GM21381 (cell line): Measurements from ENCODE around the gene KCNJ9.
A peak's percentile ranks its signal among the peaks of the same experiment; 100 is the strongest.

Experiments
- ATAC-seq: cut with Tn5 transposase; IDR thresholded peaks from one replicate; pipeline ENCODE4 v1.9.1; 2021; ENCODE audit warnings: mild to moderate bottlenecking, moderate library complexity; ENCODE audit not compliant: unreplicated experiment

Gene KCNJ9

GRCh38 chr1:160064746-160065145, 16.6 kb upstream of the KCNJ9 start:
- ATAC-seq: no peak

DNA sequence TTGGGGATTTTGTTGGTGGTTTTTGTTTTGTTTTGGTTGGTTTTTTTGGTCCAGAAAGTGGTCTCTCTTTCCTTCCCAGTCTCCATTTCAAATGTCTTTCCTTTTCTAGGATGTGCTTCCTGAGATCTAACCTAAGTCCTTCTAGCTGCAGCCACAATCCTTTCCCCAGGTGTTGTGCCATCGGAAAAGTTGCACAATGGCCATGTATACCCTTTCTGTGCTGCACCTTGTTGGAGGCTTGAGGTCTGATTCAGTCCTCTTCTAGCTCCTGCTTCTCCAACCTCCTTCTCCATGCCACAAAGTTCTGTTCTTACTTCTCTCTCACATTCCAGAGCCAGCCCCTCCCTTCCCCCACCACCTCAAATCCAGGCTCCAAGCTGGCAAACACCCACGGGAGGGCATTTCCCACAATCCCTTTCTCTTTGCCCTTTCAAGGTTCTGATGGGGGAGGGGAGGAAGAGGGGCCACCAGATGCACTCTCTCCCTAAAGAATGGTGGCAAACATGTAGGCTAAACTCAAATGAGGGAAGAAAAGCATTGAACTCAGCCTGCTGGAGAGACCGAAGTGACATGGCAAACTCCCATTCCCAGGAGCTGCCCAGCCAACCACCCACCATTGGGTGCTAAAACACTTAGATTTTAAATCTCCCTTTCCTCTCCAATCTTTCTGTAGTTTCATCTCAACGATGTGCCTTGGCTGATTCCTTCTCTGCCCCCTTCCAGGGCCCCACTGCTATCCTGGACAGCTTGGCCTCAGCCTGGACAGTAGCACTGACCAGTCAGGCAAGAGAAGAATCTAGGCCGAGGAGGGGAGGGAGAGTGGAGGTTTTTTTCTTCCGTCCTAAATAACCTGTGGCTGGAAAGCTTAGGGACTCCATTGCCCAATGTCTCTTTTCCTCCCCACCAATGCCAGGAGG, 14.3 kb upstream of the KCNJ9 start:
- no peak for ATAC-seq

- no peak for ATAC-seq
Observed at GRCh38 chr1:160068225-160068624, 13.1 kb upstream of the KCNJ9 start.

DNA sequence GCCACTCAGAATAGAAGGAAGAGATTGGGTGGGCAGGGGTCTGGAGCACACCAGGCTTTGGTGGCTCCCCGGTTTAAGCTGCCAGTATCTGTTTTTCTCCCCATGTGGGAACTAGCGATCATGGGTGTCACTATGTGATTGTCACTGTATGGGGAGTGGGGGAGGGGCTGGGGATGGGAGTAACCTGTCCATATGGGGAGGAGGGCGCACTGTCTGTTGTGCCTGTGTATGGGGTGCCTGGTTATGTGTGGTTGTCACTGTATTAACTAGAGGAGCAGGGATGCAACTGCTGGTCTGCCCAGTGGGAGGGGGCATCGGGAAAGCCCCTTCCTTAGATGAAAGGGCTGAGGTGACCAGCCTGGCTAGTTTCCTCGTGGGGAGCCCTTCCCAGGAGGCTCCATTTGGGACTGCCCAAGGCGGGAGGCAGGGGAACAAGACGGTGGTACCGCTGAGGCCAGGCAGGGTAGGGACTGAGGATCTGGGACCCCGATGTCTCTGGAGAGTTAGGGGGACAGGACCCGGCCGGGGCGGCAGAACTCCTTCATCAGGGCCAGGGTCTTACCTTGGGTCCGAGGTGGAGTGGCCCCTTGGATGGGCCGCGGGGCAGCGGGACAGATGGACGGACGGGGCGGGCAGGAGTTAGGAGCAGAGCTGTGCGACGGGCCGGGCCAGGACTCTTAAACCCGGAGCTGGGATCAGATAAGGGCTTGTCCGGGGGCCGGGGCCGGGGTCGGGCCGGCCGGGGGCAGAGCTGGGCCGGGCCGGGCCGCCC, 11.7 kb upstream of the KCNJ9 start, which contains the start of gene KCNJ10:
KCNJ10 (minus strand) TSS at position 701 of the 772 bp plus-strand sequence. CDS start 27,628 bp downstream, outside the sequence.
- ATAC-seq: no peak

- no peak for ATAC-seq
Observed at GRCh38 chr1:160070243-160071163, 10.8 kb upstream of the KCNJ9 start.

DNA sequence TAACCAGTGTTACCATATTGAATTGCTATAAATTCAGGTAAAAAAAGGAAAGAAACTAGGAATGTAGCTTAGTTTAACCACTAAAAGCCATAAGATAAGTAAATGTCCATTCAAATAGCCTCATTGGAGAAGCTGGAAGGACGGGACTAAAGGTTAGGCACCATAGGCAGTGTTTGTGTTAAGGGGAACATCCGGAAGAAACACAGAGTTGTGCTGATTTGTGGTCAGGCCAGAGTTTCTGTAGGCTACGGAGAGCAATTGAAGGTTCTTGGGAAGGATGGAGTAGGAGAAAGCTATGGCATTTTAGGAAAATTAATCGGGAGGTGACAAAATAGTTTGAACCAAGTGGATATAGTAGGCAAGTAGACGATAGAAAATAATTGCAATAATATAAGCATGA, 10.0 kb upstream of the KCNJ9 start:
- no peak for ATAC-seq

DNA sequence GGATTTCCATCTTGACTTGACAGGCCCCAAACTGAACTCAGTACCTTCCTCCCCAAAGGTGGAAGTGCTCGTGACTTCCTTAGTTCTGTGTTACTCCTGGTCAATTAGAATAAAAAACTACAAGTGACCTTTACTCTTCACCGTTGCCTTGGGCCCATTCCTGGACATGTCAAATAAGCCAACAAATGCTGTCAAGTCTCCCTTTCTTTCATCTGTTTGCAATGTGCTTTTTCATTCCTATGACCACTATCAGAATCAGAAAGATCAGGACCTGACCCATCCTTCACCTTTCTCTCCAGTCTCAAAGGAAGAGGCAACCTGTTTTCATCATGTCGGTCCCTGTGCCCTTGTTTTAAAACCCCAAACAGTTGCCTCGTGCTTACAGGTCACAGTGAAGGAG, 6.5 kb upstream of the KCNJ9 start:
- no peak for ATAC-seq

DNA sequence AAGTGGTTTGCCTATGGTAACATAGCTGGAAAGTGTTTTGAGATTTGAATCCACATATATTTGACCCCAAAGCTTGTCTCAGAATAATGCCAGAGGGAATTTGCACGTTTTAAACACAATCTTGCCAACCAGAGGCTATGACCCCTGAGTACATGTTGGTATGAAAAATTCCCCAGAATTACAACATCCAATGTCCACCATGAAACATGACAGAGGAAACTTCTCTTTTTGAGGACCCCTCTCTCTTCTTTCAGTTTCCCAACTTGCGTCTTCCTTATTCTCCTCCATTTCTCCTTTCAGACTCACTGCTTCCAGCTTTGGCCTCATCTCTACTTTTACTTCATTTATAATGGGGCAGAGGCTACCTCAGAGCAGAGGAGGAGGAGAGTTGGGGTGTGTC, 5.5 kb upstream of the KCNJ9 start:
- ATAC-seq: no peak

GRCh38 chr1:160076295-160076694, 5.0 kb upstream of the KCNJ9 start:
- ATAC-seq: no peak

- ATAC-seq: no peak
Observed at GRCh38 chr1:160077486-160077885, 3.9 kb upstream of the KCNJ9 start.

DNA sequence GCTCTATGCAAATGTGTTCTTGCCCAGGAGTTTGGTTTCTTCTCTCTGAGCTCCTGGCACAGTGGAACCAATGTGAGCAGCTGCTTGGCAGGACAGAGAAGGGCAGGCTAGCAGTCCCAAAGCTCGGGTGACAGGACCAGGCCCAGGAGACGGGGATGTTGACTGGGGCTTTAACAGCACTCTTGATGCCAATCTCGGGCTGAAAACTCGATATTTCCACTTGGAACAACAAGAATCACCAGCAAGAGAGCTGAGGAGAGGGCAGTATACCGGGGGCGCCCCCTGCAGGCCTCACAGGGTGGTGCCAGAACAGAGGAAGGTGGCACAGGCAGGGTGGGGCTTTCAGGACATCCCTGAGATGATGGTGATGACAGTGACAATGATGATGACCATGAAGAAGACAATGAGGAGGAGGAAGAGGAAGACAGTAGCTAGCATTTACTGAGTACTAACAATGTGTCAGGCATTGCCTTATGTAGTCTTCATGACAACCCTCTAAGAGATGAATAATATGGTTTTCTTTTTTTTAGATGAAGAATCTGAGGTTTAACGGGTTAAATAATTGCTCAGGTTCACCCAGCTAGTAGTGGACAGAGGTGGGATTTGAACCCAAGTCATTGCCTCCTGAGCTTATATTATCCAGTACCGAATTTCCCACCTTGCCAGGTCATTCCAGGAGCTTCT, 2.7 kb upstream of the KCNJ9 start:
- ATAC-seq: peak; percentile 61

- ATAC-seq: no peak
Observed at GRCh38 chr1:160079448-160079847, 1.9 kb upstream of the KCNJ9 start.

DNA sequence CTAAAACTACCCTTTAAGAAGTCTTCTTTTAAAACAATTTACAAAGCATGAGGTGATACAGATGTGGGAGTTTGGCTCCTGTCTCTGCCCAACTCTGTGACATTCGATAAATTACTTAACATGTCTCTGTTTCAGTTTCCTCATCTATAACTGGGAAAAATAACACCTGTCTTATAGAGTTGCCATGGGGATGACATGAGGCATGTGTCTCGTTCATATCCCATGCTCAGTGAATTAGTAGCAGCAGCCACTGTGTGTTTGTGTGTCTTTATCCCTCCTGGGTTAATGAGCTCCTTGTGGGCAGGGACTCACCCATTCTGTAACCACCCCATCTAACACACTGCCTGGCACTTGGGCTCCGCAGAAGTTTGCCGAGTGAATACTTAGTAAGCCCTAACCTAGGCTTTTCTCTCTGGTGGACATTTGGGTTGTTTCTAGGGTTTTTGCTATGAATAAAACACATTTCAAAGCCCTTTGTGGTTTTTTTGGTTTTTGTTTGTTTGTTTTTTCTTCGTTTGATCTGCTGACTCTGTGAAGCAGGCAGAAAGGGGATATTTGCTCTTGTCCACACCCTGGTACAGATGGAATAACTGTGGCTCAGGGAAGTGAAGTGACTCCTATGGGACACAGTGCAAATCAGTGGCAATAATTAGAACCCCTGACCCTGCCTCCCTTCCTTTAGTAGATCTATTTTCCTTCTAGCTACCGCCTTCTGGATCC, 797 bp upstream of the KCNJ9 start:
- no peak for ATAC-seq

DNA sequence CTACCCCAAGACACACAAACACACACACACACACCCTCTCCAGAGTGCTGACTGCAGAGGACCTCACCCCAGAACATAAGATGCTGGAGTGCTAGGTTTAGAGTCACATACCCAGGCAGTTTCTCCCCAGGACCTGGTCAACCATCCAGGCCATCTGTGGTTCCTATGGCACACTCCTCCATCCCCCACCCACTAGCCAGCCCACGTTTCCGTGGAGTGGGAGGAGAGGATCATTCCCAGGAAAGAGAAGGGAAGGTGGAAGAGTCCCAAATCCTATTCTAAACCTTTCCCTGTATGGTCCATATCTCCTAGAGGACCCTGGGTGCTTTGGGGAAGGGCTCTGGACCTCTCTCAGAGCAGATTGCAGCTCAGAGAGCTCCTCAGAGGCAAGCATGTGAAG, 1.1 kb downstream of the KCNJ9 start:
- ATAC-seq: no peak

DNA sequence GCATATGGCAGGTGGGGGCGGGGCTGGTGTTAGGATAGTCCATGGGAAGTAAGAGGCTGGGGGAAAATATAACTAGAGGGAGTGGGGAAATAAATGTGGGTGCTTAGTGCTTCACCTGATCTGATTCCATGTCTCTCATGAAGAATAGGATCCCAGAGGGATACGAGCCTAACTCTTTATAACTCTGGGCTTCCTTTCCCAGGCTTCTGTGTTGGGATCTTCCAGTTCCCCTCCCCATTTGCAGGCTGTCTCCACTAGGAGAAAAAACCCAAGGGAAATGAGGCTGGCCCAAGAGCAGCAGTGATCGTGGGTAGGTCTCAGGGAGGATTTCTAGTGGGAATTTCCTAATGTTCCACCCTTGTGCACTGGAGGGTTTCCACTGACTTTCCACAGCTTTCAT, 1.6 kb downstream of the KCNJ9 start:
- no peak for ATAC-seq

- ATAC-seq: peak; percentile 66
Observed at GRCh38 chr1:160083968-160084770, 2.8 kb downstream of the KCNJ9 start.

- no peak for ATAC-seq
Observed at GRCh38 chr1:160084771-160085321, 3.5 kb downstream of the KCNJ9 start.

GRCh38 chr1:160085686-160086455, 4.5 kb downstream of the KCNJ9 start:
- no peak for ATAC-seq
